Measurements from ENCODE around the gene AGBL5. TPM values are rescaled to one million over a fixed set of nuclear protein-coding genes. Genes with fewer than 3 reads are reported as not detected.
A peak's percentile ranks its signal among the peaks of the same experiment; 100 is the strongest.

AGBL5 gene
- polyA plus RNA-seq, 3 donors from 2014 or later, result 7.7 to 10.2 (median 8.9) TPM

- H3K36me3 Mint-ChIP-seq, result no peaks in the 10 kb centered on the region
- peaks cover 37 to 46% of the 10 kb centered on the region in 2 donors for H3K4me1 Mint-ChIP-seq
- no peak for DNase-seq
- peaks cover 4 to 6% (median 5%) of the 10 kb centered on the region in 3 donors for H3K27me3 Mint-ChIP-seq (ENCODE audit: low read depth in 3 of 3)
- H3K4me3 Mint-ChIP-seq, result peak overlapping the region in 2 of 5 donors; percentile 33 to 47
- no peaks in the 10 kb centered on the region for H3K9me3 Mint-ChIP-seq
- H3K27ac Mint-ChIP-seq, result peak overlapping the region in 3 of 6 donors; percentile 4 to 73 (median 18)
Observed at GRCh38 chr2:27080140-27080469, 28.6 kb downstream of the AGBL5 start.

GRCh38 chr2:27080603-27080936 is 29.1 kb downstream of the AGBL5 start:
- Mint-ChIP-seq H3K4me1 (peaks cover 37 to 46% of the 10 kb centered on the region in 2 donors), H3K27ac (peak overlapping the region in 3 of 6 donors; percentile 90 to 97 (median 93)), H3K27me3 (ENCODE audit: low read depth in 3 of 3) (peaks cover 4 to 6% (median 5%) of the 10 kb centered on the region in 3 donors), H3K4me3 (peak overlapping the region in 4 of 5 donors; percentile 77 to 93 (median 78)), H3K36me3 (no peaks in the 10 kb centered on the region), H3K9me3 (no peaks in the 10 kb centered on the region)
- no peak for DNase-seq

- Mint-ChIP-seq H3K27ac (peak overlapping the region in 3 of 6 donors; percentile 90 to 93 (median 90)), H3K4me1 (peaks cover 32 to 34% of the 10 kb centered on the region in 2 donors), H3K27me3 (ENCODE audit: low read depth in 3 of 3) (peaks cover 4 to 7% (median 6%) of the 10 kb centered on the region in 3 donors), H3K9me3 (no peaks in the 10 kb centered on the region), H3K36me3 (no peaks in the 10 kb centered on the region), H3K4me3 (no peak overlapping the region)
- DNase-seq, result no peak
Observed at GRCh38 chr2:27081984-27082772, 30.7 kb downstream of the AGBL5 start.

GRCh38 chr2:27082773-27083409 is 31.4 kb downstream of the AGBL5 start:
- Mint-ChIP-seq H3K27ac (no peak overlapping the region), H3K9me3 (no peaks in the 10 kb centered on the region), H3K27me3 (ENCODE audit: low read depth in 3 of 3) (peaks cover 4 to 7% (median 6%) of the 10 kb centered on the region in 3 donors), H3K4me3 (no peak overlapping the region), H3K36me3 (no peaks in the 10 kb centered on the region), H3K4me1 (peaks cover 31 to 38% of the 10 kb centered on the region in 2 donors)
- no peak for DNase-seq

GRCh38 chr2:27083410-27084296 is 32.2 kb downstream of the AGBL5 start:
- Mint-ChIP-seq H3K27ac (peak overlapping the region in 1 of 6 donors; percentile 45), H3K4me1 (peaks cover 30 to 38% of the 10 kb centered on the region in 2 donors), H3K4me3 (peak overlapping the region in 4 of 5 donors; percentile 10 to 82 (median 34)), H3K36me3 (no peaks in the 10 kb centered on the region), H3K27me3 (ENCODE audit: low read depth in 3 of 3) (peaks cover 4 to 8% (median 7%) of the 10 kb centered on the region in 3 donors), H3K9me3 (no peaks in the 10 kb centered on the region)
- no peak for DNase-seq

GRCh38 chr2:27084297-27085061 is 33.0 kb downstream of the AGBL5 start:
- Mint-ChIP-seq H3K27ac (peak overlapping the region in 2 of 6 donors; percentile 23 to 35), H3K9me3 (no peaks in the 10 kb centered on the region), H3K4me3 (peak overlapping the region; percentile 20 to 82 (median 41)), H3K36me3 (no peaks in the 10 kb centered on the region), H3K4me1 (peaks cover 30 to 38% of the 10 kb centered on the region in 2 donors), H3K27me3 (ENCODE audit: low read depth in 3 of 3) (peaks cover 4 to 8% (median 7%) of the 10 kb centered on the region in 3 donors)
- no peak for DNase-seq

- H3K36me3 Mint-ChIP-seq, result no peaks in the 10 kb centered on the region
Observed at GRCh38 chr2:27085062-27085672, 33.7 kb downstream of the AGBL5 start.

GRCh38 chr2:27085673-27086089 is 34.2 kb downstream of the AGBL5 start:
- no peak for DNase-seq
- Mint-ChIP-seq H3K27me3 (ENCODE audit: low read depth in 3 of 3) (peaks cover 4 to 8% (median 5%) of the 10 kb centered on the region in 3 donors), H3K4me1 (peaks cover 26 to 35% of the 10 kb centered on the region in 2 donors), H3K36me3 (no peaks in the 10 kb centered on the region), H3K4me3 (peak overlapping the region; percentile 72 to 82 (median 76)), H3K27ac (peak overlapping the region; percentile 38 to 76 (median 56)), H3K9me3 (no peaks in the 10 kb centered on the region)

More at GRCh38 chr2:27085062-27085672, 33.7 kb downstream of the AGBL5 start:
- no peaks in the 10 kb centered on the region for H3K9me3 Mint-ChIP-seq
- DNase-seq, result no peak
- peak overlapping the region; percentile 72 to 82 (median 76) for H3K4me3 Mint-ChIP-seq
- peak overlapping the region; percentile 38 to 82 (median 66) for H3K27ac Mint-ChIP-seq
- H3K4me1 Mint-ChIP-seq, result peaks cover 29 to 38% of the 10 kb centered on the region in 2 donors
- peaks cover 4 to 8% (median 7%) of the 10 kb centered on the region in 3 donors for H3K27me3 Mint-ChIP-seq (ENCODE audit: low read depth in 3 of 3)

GRCh38 chr2:27086090-27086723 is 34.7 kb downstream of the AGBL5 start:
- Mint-ChIP-seq H3K4me3 (peak overlapping the region; percentile 82 to 88 (median 84)), H3K27me3 (ENCODE audit: low read depth in 3 of 3) (peaks cover 4 to 5% (median 4%) of the 10 kb centered on the region in 3 donors), H3K27ac (peak overlapping the region in 4 of 6 donors; percentile 73 to 85 (median 78)), H3K9me3 (no peaks in the 10 kb centered on the region), H3K4me1 (peaks cover 21 to 30% of the 10 kb centered on the region in 2 donors), H3K36me3 (no peaks in the 10 kb centered on the region)
- peak; percentile 98 to 99 (median 98) for DNase-seq

GRCh38 chr2:27086724-27087593 is 35.5 kb downstream of the AGBL5 start, which contains the start of gene KHK:
Gene KHK (plus strand): TSS chr2:27086772. CDS start chr2:27087260, 488 bp downstream.
- no peak for DNase-seq
- Mint-ChIP-seq H3K4me1 (peaks cover 14 to 23% of the 10 kb centered on the region in 2 donors), H3K9me3 (no peaks in the 10 kb centered on the region), H3K36me3 (no peaks in the 10 kb centered on the region), H3K4me3 (peak within 1 kb of the TSS; percentile 82 to 88 (median 86)), H3K27me3 (ENCODE audit: low read depth in 3 of 3) (peaks cover 2 to 4% (median 3%) of the 10 kb centered on the region in 3 donors), H3K27ac (peak within 1 kb of the TSS; percentile 31 to 85 (median 75))

- Mint-ChIP-seq H3K27ac (no peak overlapping the region), H3K27me3 (ENCODE audit: low read depth in 3 of 3) (peaks cover 2 to 4% (median 3%) of the 10 kb centered on the region in 3 donors), H3K4me3 (peak overlapping the region; percentile 19 to 86 (median 82)), H3K36me3 (no peaks in the 10 kb centered on the region), H3K4me1 (peaks cover 14 to 23% of the 10 kb centered on the region in 2 donors), H3K9me3 (no peaks in the 10 kb centered on the region)
- DNase-seq, result no peak
Observed at GRCh38 chr2:27087823-27088410, 36.4 kb downstream of the AGBL5 start.
